Skeletal muscle tissue (tissue), 4 donors: ENCODE data around the gene PSD. TPM values are rescaled to one million over a fixed set of nuclear protein-coding genes. Genes with fewer than 3 reads are reported as not detected.
A peak's percentile ranks its signal among the peaks of the same experiment; 100 is the strongest.

Experiments
- H3K27ac ChIP-seq: one replicate; pipeline ENCODE4 v1.7.0; 2013; ENCODE audit warnings: mild to moderate bottlenecking, low read depth, low read length, inconsistent platforms
- H3K27me3 ChIP-seq, 3 donors: one replicate each; pipeline ENCODE4 v1.7.0; 2013; ENCODE audit warnings: low read length in 3 of 3; ENCODE audit not compliant: control insufficient read depth in 3 of 3, insufficient read depth in 3 of 3
- H3K36me3 ChIP-seq, 3 donors: one replicate each; pipeline ENCODE4 v1.7.0; 2013; ENCODE audit warnings: low read length in 3 of 3; ENCODE audit not compliant: control insufficient read depth in 3 of 3, insufficient read depth in 3 of 3
- H3K4me1 ChIP-seq, 3 donors: one replicate each; pipeline ENCODE4 v1.7.0; 2013; ENCODE audit warnings: low read length in 3 of 3, mild to moderate bottlenecking in 3 of 3; ENCODE audit not compliant: control insufficient read depth in 3 of 3, insufficient read depth in 3 of 3
- H3K4me3 ChIP-seq, 3 donors: one replicate each; pipeline ENCODE4 v1.7.0; 2013; ENCODE audit warnings: low read length in 3 of 3
- H3K9ac ChIP-seq, 3 donors: one replicate each; pipeline ENCODE4 v1.7.0; 2013; ENCODE audit warnings: low read length in 3 of 3, mild to moderate bottlenecking in 3 of 3, moderate library complexity in 2 of 3, low read depth in 1 of 3
- H3K9me3 ChIP-seq, 3 donors: one replicate each; pipeline ENCODE4 v1.7.0; 2013; ENCODE audit warnings: low read length in 3 of 3; ENCODE audit not compliant: control insufficient read depth in 3 of 3
- total RNA-seq: library from RNA; depleted of rRNA; stranded (reverse); fragments of >200 nt; gene quantifications from one replicate; pipeline ENCODE4 v1.2.3, GENCODE V29; 2014
- donor health status: Osteomylitis.

PSD gene
- total RNA-seq, 1 donor from 2014 or later = 3.7 TPM

GRCh38 chr10:102379383-102379782 is 39.2 kb downstream of the PSD start:
- Histone ChIP-seq H3K36me3 (peaks cover 59 to 62% (median 61%) of the 10 kb centered on the region in 3 donors), H3K27me3 (no peaks in the 10 kb centered on the region), H3K9me3 (no peaks in the 10 kb centered on the region)

GRCh38 chr10:102376901-102377300 is 41.7 kb downstream of the PSD start:
- H3K9me3 ChIP-seq = no peaks in the 10 kb centered on the region
- no peak overlapping the region for H3K4me3 ChIP-seq
- H3K27me3 ChIP-seq = no peaks in the 10 kb centered on the region
- no peak overlapping the region for H3K9ac ChIP-seq
- H3K27ac ChIP-seq = no peak overlapping the region
- H3K4me1 ChIP-seq = no peaks in the 10 kb centered on the region
- H3K36me3 ChIP-seq = peaks cover 63 to 72% (median 67%) of the 10 kb centered on the region in 3 donors

More at GRCh38 chr10:102379383-102379782, 39.2 kb downstream of the PSD start:
- Histone ChIP-seq H3K27ac (no peak overlapping the region), H3K9ac (peak overlapping the region in 1 of 3 donors; percentile 8), H3K4me3 (no peak overlapping the region), H3K4me1 (no peaks in the 10 kb centered on the region)

- Histone ChIP-seq H3K27ac (no peak overlapping the region), H3K4me3 (no peak overlapping the region), H3K9ac (no peak overlapping the region), H3K36me3 (peaks cover 66 to 75% (median 70%) of the 10 kb centered on the region in 3 donors), H3K27me3 (no peaks in the 10 kb centered on the region), H3K4me1 (no peaks in the 10 kb centered on the region), H3K9me3 (peaks cover 0 to 3% (median 0%) of the 10 kb centered on the region in 3 donors)
Observed at GRCh38 chr10:102375867-102376266, 42.7 kb downstream of the PSD start.

GRCh38 chr10:102375250-102375649 is 43.3 kb downstream of the PSD start:
- Histone ChIP-seq H3K9me3 (peaks cover 0 to 5% (median 0%) of the 10 kb centered on the region in 3 donors), H3K27me3 (no peaks in the 10 kb centered on the region), H3K36me3 (peaks cover 67 to 77% (median 71%) of the 10 kb centered on the region in 3 donors), H3K4me1 (no peaks in the 10 kb centered on the region), H3K9ac (no peak overlapping the region), H3K4me3 (no peak overlapping the region), H3K27ac (no peak overlapping the region)

- Histone ChIP-seq H3K36me3 (peaks cover 77 to 87% (median 79%) of the 10 kb centered on the region in 3 donors), H3K4me3 (no peak overlapping the region), H3K27me3 (no peaks in the 10 kb centered on the region), H3K9me3 (peaks cover 0 to 5% (median 0%) of the 10 kb centered on the region in 3 donors), H3K27ac (no peak overlapping the region), H3K4me1 (no peaks in the 10 kb centered on the region), H3K9ac (no peak overlapping the region)
Observed at GRCh38 chr10:102371295-102371694, 47.3 kb downstream of the PSD start.

GRCh38 chr10:102368077-102368476 is 50.5 kb downstream of the PSD start:
- no peak overlapping the region for H3K27ac ChIP-seq
- peaks cover 82 to 88% (median 85%) of the 10 kb centered on the region in 3 donors for H3K36me3 ChIP-seq
- H3K9me3 ChIP-seq = peaks cover 0 to 5% (median 0%) of the 10 kb centered on the region in 3 donors
- no peak overlapping the region for H3K4me3 ChIP-seq
- no peaks in the 10 kb centered on the region for H3K4me1 ChIP-seq
- no peak overlapping the region for H3K9ac ChIP-seq
- H3K27me3 ChIP-seq = no peaks in the 10 kb centered on the region

- peaks cover 86 to 89% (median 87%) of the 10 kb centered on the region in 3 donors for H3K36me3 ChIP-seq
- H3K27ac ChIP-seq = no peak overlapping the region
Observed at GRCh38 chr10:102367441-102367840, 51.1 kb downstream of the PSD start.

GRCh38 chr10:102358712-102359382 is 59.7 kb downstream of the PSD start:
- Histone ChIP-seq H3K9me3 (no peaks in the 10 kb centered on the region), H3K36me3 (peaks cover 75 to 83% (median 76%) of the 10 kb centered on the region in 3 donors), H3K27me3 (no peaks in the 10 kb centered on the region), H3K4me3 (no peak overlapping the region), H3K27ac (no peak overlapping the region), H3K4me1 (no peaks in the 10 kb centered on the region), H3K9ac (no peak overlapping the region)

More at GRCh38 chr10:102367441-102367840, 51.1 kb downstream of the PSD start:
- H3K9me3 ChIP-seq = peaks cover 0 to 5% (median 0%) of the 10 kb centered on the region in 3 donors
- no peak overlapping the region for H3K9ac ChIP-seq
- no peaks in the 10 kb centered on the region for H3K4me1 ChIP-seq
- H3K4me3 ChIP-seq = no peak overlapping the region
- H3K27me3 ChIP-seq = no peaks in the 10 kb centered on the region

- no peaks in the 10 kb centered on the region for H3K4me1 ChIP-seq
- peaks cover 63 to 76% (median 70%) of the 10 kb centered on the region in 3 donors for H3K36me3 ChIP-seq
- no peak overlapping the region for H3K27ac ChIP-seq
- no peak overlapping the region for H3K9ac ChIP-seq
- H3K4me3 ChIP-seq = no peak overlapping the region
- H3K27me3 ChIP-seq = no peaks in the 10 kb centered on the region
- H3K9me3 ChIP-seq = no peaks in the 10 kb centered on the region
Observed at GRCh38 chr10:102354451-102354850, 64.1 kb downstream of the PSD start.
